ENCODE data around the gene NAV2. TPM values are rescaled to one million over a fixed set of nuclear protein-coding genes. Genes with fewer than 3 reads are reported as not detected.

NAV2 gene
- total RNA-seq, 1 experiment from 2014 or later: 23.3 TPM

DNA sequence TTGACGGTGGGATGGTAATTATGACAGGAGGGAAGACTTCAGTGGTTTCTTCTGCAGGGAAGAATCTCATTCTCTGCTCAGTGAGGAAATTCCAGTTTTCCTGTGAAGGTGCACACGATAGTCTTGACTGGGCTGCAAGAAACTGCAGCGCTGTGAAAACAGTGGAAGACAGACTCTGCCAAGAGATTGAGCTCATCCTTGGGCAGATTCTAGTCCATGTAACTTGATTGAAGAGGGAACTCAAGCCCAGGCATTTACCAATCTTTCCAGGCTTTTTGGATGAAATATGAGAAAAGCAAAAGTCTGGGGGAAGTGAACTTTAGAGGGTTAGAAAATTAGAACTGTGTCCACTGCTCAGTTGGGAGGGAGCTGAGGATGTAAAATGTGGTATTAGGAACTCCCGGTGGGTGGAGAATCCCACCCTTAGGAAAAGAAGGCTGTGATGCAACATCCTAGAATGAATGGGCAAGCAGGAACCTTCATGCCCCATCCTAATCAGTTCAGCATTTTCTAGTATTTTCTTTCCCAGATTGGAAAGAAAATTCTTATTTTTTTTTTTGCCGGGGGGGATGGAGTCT, 235.0 kb downstream of the NAV2 start:
- TF ChIP-seq CTCF (conservative IDR thresholded peaks at IDR 0.05): no peak
- no peak for TF ChIP-seq EZH2 (IDR thresholded peaks at IDR 0.05; ENCODE audit: low read depth)
- POLR2A ChIA-PET (ENCODE audit: unreplicated experiment): no interaction called here
- H2AFZ ChIP-seq: no peak overlapping the region
- H3K4me2 ChIP-seq: no peak overlapping the region
- H3K36me3 ChIP-seq (ENCODE audit: low read depth): no peaks in the 10 kb centered on the region
- H3K27me3 ChIP-seq (ENCODE audit: insufficient read depth, low read depth): no peaks in the 10 kb centered on the region
- CTCF ChIA-PET: interaction anchor here (0.7 kb wide), 1 partner anchor 994 kb away, joined by 3 read pairs; no protein-coding TSS in a partner anchor
- H3K4me3 ChIP-seq: no peak overlapping the region
- no peak for DNase-seq
- H3F3A ChIP-seq (ENCODE audit: insufficient read depth, low read depth): no peaks in the 10 kb centered on the region; the same call in 1 of the 2 replicates
- no TSS peak for BruUV-seq (replicated peaks)
- no peaks in the 10 kb centered on the region for H3K79me2 ChIP-seq (ENCODE audit: low read depth)
- no peak overlapping the region for H3K27ac ChIP-seq
- no peaks in the 10 kb centered on the region for H4K20me1 ChIP-seq (ENCODE audit: insufficient read depth)
- H3K9me3 ChIP-seq (ENCODE audit: insufficient read depth, low read depth): no peaks in the 10 kb centered on the region
- peaks cover 3% of the 10 kb centered on the region; the same call in 1 of the 2 replicates for H3K4me1 ChIP-seq (replicated peaks; ENCODE audit: insufficient read depth)
- no peaks in the 10 kb centered on the region for H3K9me2 ChIP-seq (ENCODE audit: insufficient read depth)
- intact Hi-C loops (cut with micrococcal nuclease; ENCODE audit: unreplicated experiment): no loop called here

DNA sequence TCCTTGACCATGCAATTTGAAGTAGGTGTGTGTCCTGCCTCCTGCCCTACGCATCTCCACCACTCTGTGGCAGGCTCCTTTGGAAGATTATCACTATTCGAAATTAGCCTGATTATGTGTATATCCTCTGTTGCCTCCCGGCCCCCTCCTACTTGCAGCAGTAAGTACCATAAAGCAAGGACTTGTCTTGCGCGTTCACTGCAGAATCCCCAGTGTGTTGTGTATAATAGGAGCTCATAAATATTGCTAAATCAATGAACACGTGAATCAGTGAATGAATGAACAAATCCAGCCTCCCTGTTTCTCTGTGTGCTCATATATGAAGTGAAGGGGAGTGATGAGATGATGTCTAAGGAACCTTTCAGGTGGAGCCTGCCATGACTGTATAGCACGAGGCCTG, 237.0 kb downstream of the NAV2 start:
- intact Hi-C loops (cut with micrococcal nuclease; ENCODE audit: unreplicated experiment): loop anchor here (5.0 to 10.0 kb wide), 2 partner anchors 392 to 405 kb away; no protein-coding TSS in a partner anchor
- DNase-seq: no peak
- Histone ChIP-seq H3K36me3 (ENCODE audit: low read depth) (no peaks in the 10 kb centered on the region), H3K4me2 (no peak overlapping the region), H3K9me2 (ENCODE audit: insufficient read depth) (no peaks in the 10 kb centered on the region), H3K4me3 (no peak overlapping the region), H2AFZ (no peak overlapping the region), H3K27me3 (ENCODE audit: insufficient read depth, low read depth) (no peaks in the 10 kb centered on the region), H3K9me3 (ENCODE audit: insufficient read depth, low read depth) (no peaks in the 10 kb centered on the region), H4K20me1 (ENCODE audit: insufficient read depth) (no peaks in the 10 kb centered on the region), H3K79me2 (ENCODE audit: low read depth) (no peaks in the 10 kb centered on the region), H3F3A (ENCODE audit: insufficient read depth, low read depth) (no peaks in the 10 kb centered on the region; the same call in 1 of the 2 replicates), H3K27ac (no peak overlapping the region), H3K4me1 (replicated peaks; ENCODE audit: insufficient read depth) (peaks cover 3% of the 10 kb centered on the region; the same call in 1 of the 2 replicates)
- BruUV-seq (replicated peaks): no TSS peak
- POLR2A ChIA-PET (ENCODE audit: unreplicated experiment): no interaction called here
- CTCF ChIA-PET: no interaction called here
- TF ChIP-seq EZH2 (IDR thresholded peaks at IDR 0.05; ENCODE audit: low read depth) (no peak), CTCF (conservative IDR thresholded peaks at IDR 0.05) (no peak)

DNA sequence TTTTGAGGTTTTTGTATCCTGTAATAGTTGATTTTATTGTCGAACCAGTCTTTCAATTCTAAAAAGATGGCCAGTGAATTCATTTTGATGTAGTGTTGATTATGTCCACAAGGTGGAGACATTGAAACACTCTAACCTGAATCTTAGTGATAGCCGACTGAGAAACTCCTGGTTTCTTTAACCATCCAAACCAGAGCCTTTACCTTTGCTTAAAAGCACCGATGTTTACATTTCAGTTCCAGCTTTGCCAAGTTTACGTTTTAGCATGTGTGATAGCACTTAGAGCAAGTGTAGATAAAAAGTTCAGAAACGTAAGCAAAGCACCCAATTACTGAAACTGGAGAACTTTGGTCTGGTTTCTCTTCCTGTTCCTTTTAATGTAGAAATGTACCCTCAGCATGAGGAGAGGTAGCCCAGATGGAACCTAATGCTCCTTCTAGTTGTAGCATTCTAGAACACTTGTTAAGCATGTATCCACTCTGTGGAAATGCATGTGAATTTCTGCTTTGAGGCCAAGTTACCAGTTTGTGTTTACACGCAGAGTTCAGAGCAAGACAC, 239.0 kb downstream of the NAV2 start:
- H3K79me2 ChIP-seq (ENCODE audit: low read depth): no peaks in the 10 kb centered on the region
- H3F3A ChIP-seq (ENCODE audit: insufficient read depth, low read depth): no peaks in the 10 kb centered on the region; the same call in 1 of the 2 replicates
- no peak overlapping the region for H3K27ac ChIP-seq
- H3K4me2 ChIP-seq: peak overlapping the region; percentile 10; the same call in 1 of the 2 replicates
- no peaks in the 10 kb centered on the region for H3K27me3 ChIP-seq (ENCODE audit: insufficient read depth, low read depth)
- TF ChIP-seq EZH2 (IDR thresholded peaks at IDR 0.05; ENCODE audit: low read depth): no peak
- peak; percentile 85 for TF ChIP-seq CTCF (conservative IDR thresholded peaks at IDR 0.05)
- peaks cover 3% of the 10 kb centered on the region; the same call in 1 of the 2 replicates for H3K4me1 ChIP-seq (replicated peaks; ENCODE audit: insufficient read depth)
- no TSS peak for BruUV-seq (replicated peaks)
- POLR2A ChIA-PET (ENCODE audit: unreplicated experiment): no interaction called here
- H4K20me1 ChIP-seq (ENCODE audit: insufficient read depth): no peaks in the 10 kb centered on the region
- H3K36me3 ChIP-seq (ENCODE audit: low read depth): no peaks in the 10 kb centered on the region
- no peak overlapping the region for H3K4me3 ChIP-seq
- peak in 1 of 2 experiments; percentile 47 for DNase-seq
- intact Hi-C loops (cut with micrococcal nuclease; ENCODE audit: unreplicated experiment): loop anchor here (1.0 to 10.0 kb wide), 6 partner anchors 46 to 403 kb away; no protein-coding TSS in a partner anchor
- no peaks in the 10 kb centered on the region for H3K9me3 ChIP-seq (ENCODE audit: insufficient read depth, low read depth)
- H3K9me2 ChIP-seq (ENCODE audit: insufficient read depth): no peaks in the 10 kb centered on the region
- CTCF ChIA-PET: interaction anchor here (0.6 kb wide), 1 partner anchor 80 kb away, joined by 6 read pairs; no protein-coding TSS in a partner anchor
- no peak overlapping the region for H2AFZ ChIP-seq

Data from PC-9 (cell line).